Progenitor cell of endocrine pancreas (in vitro differentiated cells): ENCODE results near the gene ASIC3. TPM values are rescaled to one million over a fixed set of nuclear protein-coding genes. Genes with fewer than 3 reads are reported as not detected.

Experiments used
- DNase-seq: peaks from one replicate; pipeline ENCODE4 v3.0.0; 2021; ENCODE audit warnings: low spot score; ENCODE audit not compliant: unreplicated experiment
- H3K27ac Mint-ChIP-seq: 2 replicates; pipeline ENCODE4 v1.8.0; 2021; ENCODE audit warnings: mild to moderate bottlenecking, moderate library complexity, mixed read lengths
- H3K27me3 Mint-ChIP-seq: 2 replicates; pipeline ENCODE4 v1.8.0; 2021; ENCODE audit warnings: mixed read lengths
- H3K36me3 Mint-ChIP-seq: 2 replicates; pipeline ENCODE4 v1.8.0; 2022; ENCODE audit warnings: mixed read lengths; ENCODE audit not compliant: insufficient read depth
- H3K4me1 Mint-ChIP-seq: 2 replicates; pipeline ENCODE4 v1.8.0; 2021; ENCODE audit warnings: low read depth, mixed read lengths
- H3K4me3 Mint-ChIP-seq: 2 replicates; pipeline ENCODE4 v1.8.0; 2021; ENCODE audit warnings: low read depth, mild to moderate bottlenecking, moderate library complexity, mixed read lengths
- H3K9me3 Mint-ChIP-seq: 2 replicates; pipeline ENCODE4 v1.8.0; 2021; ENCODE audit warnings: low read depth, mixed read lengths
- total RNA-seq: library from RNA; stranded (reverse); gene quantifications from 2 replicates; pipeline ENCODE4 v1.2.1, GENCODE V29; 2021
- TF ChIP-seq, protein P1 (sequence below): fragments of 200-600 bp; sonication (generic); IDR thresholded peaks from one replicate; pipeline ENCODE4 v1.5.0; 2021; ENCODE audit warnings: antibody characterized with exemption, mild to moderate bottlenecking; ENCODE audit not compliant: unreplicated experiment

ASIC3 gene
- total RNA-seq, 1 donor from 2014 or later, result 5.1 TPM

DNA sequence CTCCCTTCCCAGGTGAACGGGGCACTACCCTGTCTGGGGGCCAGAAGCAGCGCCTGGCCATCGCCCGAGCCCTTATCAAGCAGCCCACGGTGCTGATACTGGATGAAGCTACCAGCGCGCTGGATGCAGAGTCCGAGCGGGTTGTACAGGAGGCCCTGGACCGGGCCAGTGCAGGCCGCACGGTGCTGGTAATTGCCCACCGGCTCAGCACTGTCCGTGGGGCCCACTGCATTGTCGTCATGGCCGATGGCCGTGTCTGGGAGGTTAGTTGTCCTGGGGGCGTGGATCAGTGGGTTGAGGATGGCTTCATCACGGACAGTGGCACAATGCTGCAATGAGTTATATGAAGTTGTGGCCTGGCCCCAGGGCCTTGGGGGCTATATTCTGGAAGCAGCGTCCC, 4.4 kb upstream of the ASIC3 start:
- no peak for DNase-seq
- H3K27me3 Mint-ChIP-seq, result peaks cover 4% of the 10 kb centered on the region
- TF ChIP-seq, protein P1, sequence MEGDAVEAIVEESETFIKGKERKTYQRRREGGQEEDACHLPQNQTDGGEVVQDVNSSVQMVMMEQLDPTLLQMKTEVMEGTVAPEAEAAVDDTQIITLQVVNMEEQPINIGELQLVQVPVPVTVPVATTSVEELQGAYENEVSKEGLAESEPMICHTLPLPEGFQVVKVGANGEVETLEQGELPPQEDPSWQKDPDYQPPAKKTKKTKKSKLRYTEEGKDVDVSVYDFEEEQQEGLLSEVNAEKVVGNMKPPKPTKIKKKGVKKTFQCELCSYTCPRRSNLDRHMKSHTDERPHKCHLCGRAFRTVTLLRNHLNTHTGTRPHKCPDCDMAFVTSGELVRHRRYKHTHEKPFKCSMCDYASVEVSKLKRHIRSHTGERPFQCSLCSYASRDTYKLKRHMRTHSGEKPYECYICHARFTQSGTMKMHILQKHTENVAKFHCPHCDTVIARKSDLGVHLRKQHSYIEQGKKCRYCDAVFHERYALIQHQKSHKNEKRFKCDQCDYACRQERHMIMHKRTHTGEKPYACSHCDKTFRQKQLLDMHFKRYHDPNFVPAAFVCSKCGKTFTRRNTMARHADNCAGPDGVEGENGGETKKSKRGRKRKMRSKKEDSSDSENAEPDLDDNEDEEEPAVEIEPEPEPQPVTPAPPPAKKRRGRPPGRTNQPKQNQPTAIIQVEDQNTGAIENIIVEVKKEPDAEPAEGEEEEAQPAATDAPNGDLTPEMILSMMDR, result no peak
- no peak overlapping the region for H3K27ac Mint-ChIP-seq
- no peaks in the 10 kb centered on the region for H3K4me1 Mint-ChIP-seq
- H3K4me3 Mint-ChIP-seq, result no peak overlapping the region
- H3K36me3 Mint-ChIP-seq, result no peaks in the 10 kb centered on the region
- H3K9me3 Mint-ChIP-seq, result no peaks in the 10 kb centered on the region

DNA sequence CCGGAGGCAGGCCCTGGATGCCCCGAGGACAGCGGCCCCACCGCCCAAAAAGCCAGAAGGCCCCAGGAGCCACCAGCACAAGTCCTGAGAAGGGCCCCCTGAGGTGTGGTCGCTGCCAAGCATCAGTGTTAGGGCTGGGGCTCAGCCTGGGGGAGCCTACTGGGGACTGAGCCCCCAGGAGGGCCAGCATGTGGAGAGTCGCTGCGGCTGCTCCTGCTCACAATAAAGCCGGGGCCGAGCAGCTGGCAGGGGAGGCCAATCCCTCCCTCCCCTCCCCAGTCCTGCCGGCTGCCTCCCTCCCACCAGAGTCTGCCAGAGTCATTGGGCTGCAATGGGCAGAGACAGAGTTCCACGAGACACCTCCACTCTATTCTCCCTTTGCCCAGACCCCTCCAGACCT, 3.1 kb upstream of the ASIC3 start:
- Mint-ChIP-seq H3K27me3 (peaks cover 11% of the 10 kb centered on the region), H3K36me3 (no peaks in the 10 kb centered on the region), H3K4me3 (no peak overlapping the region), H3K27ac (no peak overlapping the region), H3K4me1 (no peaks in the 10 kb centered on the region), H3K9me3 (no peaks in the 10 kb centered on the region)
- TF ChIP-seq, protein P1, result no peak
- no peak for DNase-seq

DNA sequence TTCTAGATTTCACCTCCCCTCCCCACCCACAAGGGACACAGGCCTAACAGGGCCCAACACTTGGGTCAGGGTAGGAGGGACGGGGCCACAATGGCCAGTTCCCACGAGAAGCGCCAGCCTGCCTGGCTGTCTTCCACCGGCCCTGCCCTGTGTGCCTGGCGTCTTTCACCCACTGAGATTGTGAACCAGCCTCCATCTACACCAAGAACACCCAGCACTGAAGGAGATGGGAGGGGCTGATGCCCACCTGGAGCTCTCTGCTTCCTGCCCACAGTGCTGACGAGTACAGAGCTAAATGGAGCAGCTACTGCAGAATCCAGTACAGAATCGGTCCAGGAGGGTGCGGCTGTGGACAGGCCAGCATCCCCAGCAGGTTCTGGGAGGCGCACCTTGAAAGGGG, 2.4 kb upstream of the ASIC3 start:
- Mint-ChIP-seq H3K27me3 (peaks cover 15% of the 10 kb centered on the region), H3K4me1 (no peaks in the 10 kb centered on the region), H3K36me3 (no peaks in the 10 kb centered on the region), H3K9me3 (no peaks in the 10 kb centered on the region), H3K4me3 (no peak overlapping the region), H3K27ac (no peak overlapping the region)
- DNase-seq, result no peak
- TF ChIP-seq, protein P1, result no peak

DNA sequence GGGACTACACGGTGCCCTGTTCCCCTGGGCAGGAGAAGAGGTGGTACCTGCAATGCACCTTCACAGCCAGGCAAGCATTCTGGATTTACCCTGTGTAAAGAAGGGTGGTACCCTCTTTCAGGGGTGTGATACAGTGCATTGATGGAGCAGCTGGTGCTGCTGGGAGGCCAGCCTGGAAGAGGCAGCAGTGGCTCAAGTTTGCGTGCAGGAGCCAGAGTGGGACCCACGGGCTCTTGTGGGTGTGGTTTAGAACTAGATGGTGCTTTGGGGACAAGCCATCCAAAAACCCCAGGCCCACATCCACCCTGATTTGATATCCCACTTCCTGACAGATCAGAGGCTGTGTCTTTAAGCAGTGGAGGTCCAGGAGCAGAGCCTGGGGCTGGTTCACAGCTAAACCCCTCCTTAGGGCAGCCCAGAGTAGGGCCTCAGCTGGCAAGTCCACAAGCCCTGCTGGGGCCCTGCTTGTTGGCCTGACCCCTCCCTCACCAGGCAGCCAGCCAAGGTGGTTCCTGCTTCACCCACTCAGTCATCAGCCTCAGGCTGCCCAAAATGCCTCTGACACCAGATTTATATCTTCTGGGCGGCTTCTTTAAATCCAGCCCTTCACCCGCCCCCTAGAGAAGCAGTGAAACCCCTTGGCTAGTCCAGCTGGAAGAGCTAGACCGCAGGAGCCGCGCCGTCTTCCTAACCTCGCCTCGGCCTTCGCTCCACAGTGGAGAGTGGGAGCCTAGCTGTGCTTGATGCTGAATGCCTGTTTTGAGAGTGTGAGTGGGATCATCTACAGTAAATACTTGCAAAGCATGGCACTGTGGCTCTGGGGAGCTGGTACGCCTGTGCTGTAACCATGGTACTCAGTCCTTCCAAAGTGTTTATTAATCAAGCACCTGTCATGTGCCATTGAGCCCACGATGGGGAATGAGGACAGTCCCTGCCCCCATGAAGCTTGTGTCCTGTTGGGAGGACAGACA, 1.4 kb upstream of the ASIC3 start:
- Mint-ChIP-seq H3K9me3 (no peaks in the 10 kb centered on the region), H3K4me3 (no peak overlapping the region), H3K27me3 (peaks cover 19% of the 10 kb centered on the region), H3K27ac (peak overlapping the region; percentile 60), H3K36me3 (no peaks in the 10 kb centered on the region), H3K4me1 (no peaks in the 10 kb centered on the region)
- TF ChIP-seq, protein P1, result no peak
- DNase-seq, result no peak

DNA sequence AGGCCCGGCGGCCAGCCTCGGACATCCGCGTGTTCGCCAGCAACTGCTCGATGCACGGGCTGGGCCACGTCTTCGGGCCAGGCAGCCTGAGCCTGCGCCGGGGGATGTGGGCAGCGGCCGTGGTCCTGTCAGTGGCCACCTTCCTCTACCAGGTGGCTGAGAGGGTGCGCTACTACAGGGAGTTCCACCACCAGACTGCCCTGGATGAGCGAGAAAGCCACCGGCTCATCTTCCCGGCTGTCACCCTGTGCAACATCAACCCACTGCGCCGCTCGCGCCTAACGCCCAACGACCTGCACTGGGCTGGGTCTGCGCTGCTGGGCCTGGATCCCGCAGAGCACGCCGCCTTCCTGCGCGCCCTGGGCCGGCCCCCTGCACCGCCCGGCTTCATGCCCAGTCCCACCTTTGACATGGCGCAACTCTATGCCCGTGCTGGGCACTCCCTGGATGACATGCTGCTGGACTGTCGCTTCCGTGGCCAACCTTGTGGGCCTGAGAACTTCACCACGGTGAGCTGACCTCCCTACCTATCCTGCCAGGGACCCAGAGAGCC, 656 bp downstream of the ASIC3 start:
- Mint-ChIP-seq H3K4me3 (no peak overlapping the region), H3K27me3 (peaks cover 23% of the 10 kb centered on the region), H3K36me3 (no peaks in the 10 kb centered on the region), H3K4me1 (no peaks in the 10 kb centered on the region), H3K27ac (no peak overlapping the region), H3K9me3 (no peaks in the 10 kb centered on the region)
- TF ChIP-seq, protein P1, result no peak
- no peak for DNase-seq
